WTC11 (cell line): ENCODE results near the gene LSM2. TPM values are rescaled to one million over a fixed set of nuclear protein-coding genes. Genes with fewer than 3 reads are reported as not detected.

ENCODE experiments used
- CREM ChIP-seq: sonication (generic); formaldehyde crosslinking; IDR thresholded peaks from 2 replicates; pipeline ENCODE4 v1.8.1; 2022; ENCODE audit warnings: mild to moderate bottlenecking, missing genetic modification reagents, moderate library complexity
- FOXP1 ChIP-seq: sonication (generic); formaldehyde crosslinking; IDR thresholded peaks from 2 replicates; pipeline ENCODE4 v1.8.0; 2022; ENCODE audit warnings: missing genetic modification reagents, mild to moderate bottlenecking, moderate library complexity, borderline replicate concordance
- GABPB1 ChIP-seq: sonication (generic); formaldehyde crosslinking; IDR thresholded peaks from 2 replicates; pipeline ENCODE4 v1.8.1; 2023; ENCODE audit warnings: mild to moderate bottlenecking, missing genetic modification reagents
- NFATC4 ChIP-seq: fragments of 250-450 bp; sonication (Bioruptor Pico); IDR thresholded peaks from 2 replicates; pipeline ENCODE4 v1.9.0; 2021; ENCODE audit warnings: mild to moderate bottlenecking
- NFYB ChIP-seq: sonication (generic); formaldehyde crosslinking; conservative IDR thresholded peaks from 2 replicates; pipeline ENCODE4 v1.8.0; 2022; ENCODE audit warnings: low read depth, missing genetic modification reagents
- TEAD1 ChIP-seq: sonication (generic); formaldehyde crosslinking; IDR thresholded peaks from 2 replicates; pipeline ENCODE4 v1.8.0; 2022; ENCODE audit warnings: mild to moderate bottlenecking, missing genetic modification reagents
- TEAD4 ChIP-seq: sonication (generic); formaldehyde crosslinking; IDR thresholded peaks from 2 replicates; pipeline ENCODE4 v1.8.0; 2022; ENCODE audit warnings: mild to moderate bottlenecking, missing genetic modification reagents
- ZNF138 ChIP-seq: sonication (generic); formaldehyde crosslinking; conservative IDR thresholded peaks from 2 replicates; pipeline ENCODE4 v1.8.1; 2022; ENCODE audit warnings: mild to moderate bottlenecking, moderate library complexity, missing genetic modification reagents
- ZNF219 ChIP-seq: sonication (generic); formaldehyde crosslinking; IDR thresholded peaks from 2 replicates; pipeline ENCODE4 v1.8.0; 2023; ENCODE audit warnings: missing genetic modification reagents, mild to moderate bottlenecking, borderline replicate concordance
- ZNF263 ChIP-seq: sonication (generic); formaldehyde crosslinking; IDR thresholded peaks from 2 replicates; pipeline ENCODE4 v1.8.1; 2022; ENCODE audit warnings: low read depth, mild to moderate bottlenecking, moderate library complexity, missing genetic modification reagents
- ZNF416 ChIP-seq: fragments of 250-450 bp; sonication (Bioruptor Pico); IDR thresholded peaks from 2 replicates; pipeline ENCODE4 v1.9.0; 2021; ENCODE audit warnings: mild to moderate bottlenecking, inconsistent platforms
- total RNA-seq: library from RNA; stranded (reverse); gene quantifications from 3 replicates; pipeline ENCODE4 v1.2.3, GENCODE V29; 2021
- TF ChIP-seq, protein P1 (sequence below): fragments of 250-450 bp; sonication (Bioruptor Pico); IDR thresholded peaks from 2 replicates; pipeline ENCODE4 v1.8.0; 2021; ENCODE audit warnings: mild to moderate bottlenecking
- TF ChIP-seq, protein P2 (sequence below): sonication (generic); formaldehyde crosslinking; IDR thresholded peaks from 2 replicates; pipeline ENCODE4 v1.8.0; 2022; ENCODE audit warnings: mild to moderate bottlenecking, missing genetic modification reagents
- TF ChIP-seq, protein P3 (sequence below): sonication (generic); formaldehyde crosslinking; IDR thresholded peaks from 2 replicates; pipeline ENCODE4 v1.8.1; 2022; ENCODE audit warnings: mild to moderate bottlenecking, moderate library complexity, missing genetic modification reagents
- TF ChIP-seq, protein P4 (sequence below): sonication (generic); formaldehyde crosslinking; IDR thresholded peaks from 2 replicates; pipeline ENCODE4 v1.8.0; 2023; ENCODE audit warnings: missing genetic modification reagents, mild to moderate bottlenecking, borderline replicate concordance
- TF ChIP-seq, protein P5 (sequence below): sonication (generic); formaldehyde crosslinking; IDR thresholded peaks from 2 replicates; pipeline ENCODE4 v1.8.1; 2023; ENCODE audit warnings: mild to moderate bottlenecking, moderate library complexity, missing genetic modification reagents
- TF ChIP-seq, protein P6 (sequence below): sonication (generic); formaldehyde crosslinking; IDR thresholded peaks from 2 replicates; pipeline ENCODE4 v1.8.0; 2022; ENCODE audit warnings: mild to moderate bottlenecking, missing genetic modification reagents
- TF ChIP-seq, protein P7 (sequence below): sonication (generic); formaldehyde crosslinking; IDR thresholded peaks from 2 replicates; pipeline ENCODE4 v1.8.1; 2023; ENCODE audit warnings: mild to moderate bottlenecking, missing genetic modification reagents

LSM2 gene
- total RNA-seq, 1 experiment from 2014 or later, result 104 TPM

DNA sequence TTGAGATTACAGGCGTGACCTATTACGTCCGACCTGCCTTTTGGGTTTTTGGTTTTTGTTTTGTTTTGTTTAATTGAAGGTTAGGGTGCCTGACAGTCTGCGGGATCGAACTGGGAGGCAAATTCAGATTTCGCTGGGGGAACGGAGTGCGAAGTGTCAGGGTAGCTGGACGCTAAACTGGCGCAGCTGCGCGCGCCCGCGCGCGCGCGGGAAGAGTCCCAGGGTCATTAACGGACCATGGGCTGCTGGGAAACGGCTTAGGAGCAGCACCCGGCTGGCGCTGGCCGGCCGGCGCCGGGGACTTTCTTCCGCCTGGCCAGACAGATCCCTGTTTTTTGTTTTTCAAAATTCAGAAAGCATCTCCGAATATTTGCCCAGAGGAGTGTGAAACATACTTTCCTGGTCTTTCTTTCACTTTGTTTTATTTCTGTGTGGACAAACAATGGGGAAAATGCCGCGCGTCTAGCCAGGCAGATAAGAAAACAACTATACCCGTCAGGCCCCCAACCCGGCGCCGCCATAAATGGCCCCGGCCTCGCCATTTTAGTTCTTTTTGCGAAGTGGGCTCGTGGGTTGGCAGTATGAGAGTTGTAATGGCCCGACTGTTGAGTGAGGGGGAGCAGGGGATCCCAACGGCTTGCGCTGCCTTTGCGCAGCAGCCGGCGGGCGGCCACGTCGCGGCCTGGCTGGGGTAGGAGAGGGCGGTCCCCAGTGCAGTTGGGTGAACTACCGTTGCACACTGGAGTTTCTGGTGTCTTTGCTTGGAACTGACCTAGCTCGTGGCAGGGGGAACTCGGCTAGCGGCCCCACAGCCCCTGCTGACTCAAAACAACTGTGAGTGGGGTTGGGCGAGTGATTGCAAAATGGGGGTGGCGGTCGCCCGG lies 27.8 kb upstream of the LSM2 start (continued):
- TF ChIP-seq, protein P1, sequence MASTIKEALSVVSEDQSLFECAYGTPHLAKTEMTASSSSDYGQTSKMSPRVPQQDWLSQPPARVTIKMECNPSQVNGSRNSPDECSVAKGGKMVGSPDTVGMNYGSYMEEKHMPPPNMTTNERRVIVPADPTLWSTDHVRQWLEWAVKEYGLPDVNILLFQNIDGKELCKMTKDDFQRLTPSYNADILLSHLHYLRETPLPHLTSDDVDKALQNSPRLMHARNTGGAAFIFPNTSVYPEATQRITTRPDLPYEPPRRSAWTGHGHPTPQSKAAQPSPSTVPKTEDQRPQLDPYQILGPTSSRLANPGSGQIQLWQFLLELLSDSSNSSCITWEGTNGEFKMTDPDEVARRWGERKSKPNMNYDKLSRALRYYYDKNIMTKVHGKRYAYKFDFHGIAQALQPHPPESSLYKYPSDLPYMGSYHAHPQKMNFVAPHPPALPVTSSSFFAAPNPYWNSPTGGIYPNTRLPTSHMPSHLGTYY (CRISPR knock-in tag), result 0 out of 2 replicates have a peak, but pooled peaks have one; percentile 33
- TF ChIP-seq, protein P2, sequence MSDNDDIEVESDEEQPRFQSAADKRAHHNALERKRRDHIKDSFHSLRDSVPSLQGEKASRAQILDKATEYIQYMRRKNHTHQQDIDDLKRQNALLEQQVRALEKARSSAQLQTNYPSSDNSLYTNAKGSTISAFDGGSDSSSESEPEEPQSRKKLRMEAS, result 0 out of 2 replicates have a peak, but pooled peaks have one; percentile 24
- TF ChIP-seq, protein P3, sequence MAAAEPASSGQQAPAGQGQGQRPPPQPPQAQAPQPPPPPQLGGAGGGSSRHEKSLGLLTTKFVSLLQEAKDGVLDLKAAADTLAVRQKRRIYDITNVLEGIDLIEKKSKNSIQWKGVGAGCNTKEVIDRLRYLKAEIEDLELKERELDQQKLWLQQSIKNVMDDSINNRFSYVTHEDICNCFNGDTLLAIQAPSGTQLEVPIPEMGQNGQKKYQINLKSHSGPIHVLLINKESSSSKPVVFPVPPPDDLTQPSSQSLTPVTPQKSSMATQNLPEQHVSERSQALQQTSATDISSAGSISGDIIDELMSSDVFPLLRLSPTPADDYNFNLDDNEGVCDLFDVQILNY (CRISPR knock-in tag), result peak; percentile 58; the same call in 1 of the 2 replicates
- TF ChIP-seq, protein P4, sequence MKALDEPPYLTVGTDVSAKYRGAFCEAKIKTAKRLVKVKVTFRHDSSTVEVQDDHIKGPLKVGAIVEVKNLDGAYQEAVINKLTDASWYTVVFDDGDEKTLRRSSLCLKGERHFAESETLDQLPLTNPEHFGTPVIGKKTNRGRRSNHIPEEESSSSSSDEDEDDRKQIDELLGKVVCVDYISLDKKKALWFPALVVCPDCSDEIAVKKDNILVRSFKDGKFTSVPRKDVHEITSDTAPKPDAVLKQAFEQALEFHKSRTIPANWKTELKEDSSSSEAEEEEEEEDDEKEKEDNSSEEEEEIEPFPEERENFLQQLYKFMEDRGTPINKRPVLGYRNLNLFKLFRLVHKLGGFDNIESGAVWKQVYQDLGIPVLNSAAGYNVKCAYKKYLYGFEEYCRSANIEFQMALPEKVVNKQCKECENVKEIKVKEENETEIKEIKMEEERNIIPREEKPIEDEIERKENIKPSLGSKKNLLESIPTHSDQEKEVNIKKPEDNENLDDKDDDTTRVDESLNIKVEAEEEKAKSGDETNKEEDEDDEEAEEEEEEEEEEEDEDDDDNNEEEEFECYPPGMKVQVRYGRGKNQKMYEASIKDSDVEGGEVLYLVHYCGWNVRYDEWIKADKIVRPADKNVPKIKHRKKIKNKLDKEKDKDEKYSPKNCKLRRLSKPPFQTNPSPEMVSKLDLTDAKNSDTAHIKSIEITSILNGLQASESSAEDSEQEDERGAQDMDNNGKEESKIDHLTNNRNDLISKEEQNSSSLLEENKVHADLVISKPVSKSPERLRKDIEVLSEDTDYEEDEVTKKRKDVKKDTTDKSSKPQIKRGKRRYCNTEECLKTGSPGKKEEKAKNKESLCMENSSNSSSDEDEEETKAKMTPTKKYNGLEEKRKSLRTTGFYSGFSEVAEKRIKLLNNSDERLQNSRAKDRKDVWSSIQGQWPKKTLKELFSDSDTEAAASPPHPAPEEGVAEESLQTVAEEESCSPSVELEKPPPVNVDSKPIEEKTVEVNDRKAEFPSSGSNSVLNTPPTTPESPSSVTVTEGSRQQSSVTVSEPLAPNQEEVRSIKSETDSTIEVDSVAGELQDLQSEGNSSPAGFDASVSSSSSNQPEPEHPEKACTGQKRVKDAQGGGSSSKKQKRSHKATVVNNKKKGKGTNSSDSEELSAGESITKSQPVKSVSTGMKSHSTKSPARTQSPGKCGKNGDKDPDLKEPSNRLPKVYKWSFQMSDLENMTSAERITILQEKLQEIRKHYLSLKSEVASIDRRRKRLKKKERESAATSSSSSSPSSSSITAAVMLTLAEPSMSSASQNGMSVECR (CRISPR knock-in tag), result peak; percentile 81
- TF ChIP-seq ZNF138 (CRISPR knock-in tag) (no peak), FOXP1 (CRISPR knock-in tag) (peak; percentile 92), TEAD1 (CRISPR knock-in tag) (peak; percentile 59; the same call in 1 of the 2 replicates), ZNF219 (CRISPR knock-in tag) (no peak; the same call in 1 of the 2 replicates), NFYB (CRISPR knock-in tag) (0 out of 2 replicates have a peak, but pooled peaks have one; percentile 16), TEAD4 (CRISPR knock-in tag) (0 out of 2 replicates have a peak, but pooled peaks have one; percentile 51), ZNF416 (CRISPR knock-in tag) (peak; percentile 71; the same call in 1 of the 2 replicates), CREM (peak; percentile 58; the same call in 1 of the 2 replicates), NFATC4 (CRISPR knock-in tag) (peak; percentile 16; the same call in 1 of the 2 replicates), ZNF263 (CRISPR knock-in tag) (no peak), GABPB1 (CRISPR knock-in tag) (peak; percentile 51; the same call in 1 of the 2 replicates)
- TF ChIP-seq, protein P5, sequence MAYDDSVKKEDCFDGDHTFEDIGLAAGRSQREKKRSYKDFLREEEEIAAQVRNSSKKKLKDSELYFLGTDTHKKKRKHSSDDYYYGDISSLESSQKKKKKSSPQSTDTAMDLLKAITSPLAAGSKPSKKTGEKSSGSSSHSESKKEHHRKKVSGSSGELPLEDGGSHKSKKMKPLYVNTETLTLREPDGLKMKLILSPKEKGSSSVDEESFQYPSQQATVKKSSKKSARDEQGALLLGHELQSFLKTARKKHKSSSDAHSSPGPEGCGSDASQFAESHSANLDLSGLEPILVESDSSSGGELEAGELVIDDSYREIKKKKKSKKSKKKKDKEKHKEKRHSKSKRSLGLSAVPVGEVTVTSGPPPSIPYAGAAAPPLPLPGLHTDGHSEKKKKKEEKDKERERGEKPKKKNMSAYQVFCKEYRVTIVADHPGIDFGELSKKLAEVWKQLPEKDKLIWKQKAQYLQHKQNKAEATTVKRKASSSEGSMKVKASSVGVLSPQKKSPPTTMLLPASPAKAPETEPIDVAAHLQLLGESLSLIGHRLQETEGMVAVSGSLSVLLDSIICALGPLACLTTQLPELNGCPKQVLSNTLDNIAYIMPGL, result peak; percentile 52; the same call in 1 of the 2 replicates
- TF ChIP-seq, protein P6, sequence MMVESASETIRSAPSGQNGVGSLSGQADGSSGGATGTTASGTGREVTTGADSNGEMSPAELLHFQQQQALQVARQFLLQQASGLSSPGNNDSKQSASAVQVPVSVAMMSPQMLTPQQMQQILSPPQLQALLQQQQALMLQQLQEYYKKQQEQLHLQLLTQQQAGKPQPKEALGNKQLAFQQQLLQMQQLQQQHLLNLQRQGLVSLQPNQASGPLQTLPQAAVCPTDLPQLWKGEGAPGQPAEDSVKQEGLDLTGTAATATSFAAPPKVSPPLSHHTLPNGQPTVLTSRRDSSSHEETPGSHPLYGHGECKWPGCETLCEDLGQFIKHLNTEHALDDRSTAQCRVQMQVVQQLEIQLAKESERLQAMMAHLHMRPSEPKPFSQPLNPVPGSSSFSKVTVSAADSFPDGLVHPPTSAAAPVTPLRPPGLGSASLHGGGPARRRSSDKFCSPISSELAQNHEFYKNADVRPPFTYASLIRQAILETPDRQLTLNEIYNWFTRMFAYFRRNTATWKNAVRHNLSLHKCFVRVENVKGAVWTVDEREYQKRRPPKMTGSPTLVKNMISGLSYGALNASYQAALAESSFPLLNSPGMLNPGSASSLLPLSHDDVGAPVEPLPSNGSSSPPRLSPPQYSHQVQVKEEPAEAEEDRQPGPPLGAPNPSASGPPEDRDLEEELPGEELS (CRISPR knock-in tag), result 0 out of 2 replicates have a peak, but pooled peaks have one; percentile 47
- TF ChIP-seq, protein P7, sequence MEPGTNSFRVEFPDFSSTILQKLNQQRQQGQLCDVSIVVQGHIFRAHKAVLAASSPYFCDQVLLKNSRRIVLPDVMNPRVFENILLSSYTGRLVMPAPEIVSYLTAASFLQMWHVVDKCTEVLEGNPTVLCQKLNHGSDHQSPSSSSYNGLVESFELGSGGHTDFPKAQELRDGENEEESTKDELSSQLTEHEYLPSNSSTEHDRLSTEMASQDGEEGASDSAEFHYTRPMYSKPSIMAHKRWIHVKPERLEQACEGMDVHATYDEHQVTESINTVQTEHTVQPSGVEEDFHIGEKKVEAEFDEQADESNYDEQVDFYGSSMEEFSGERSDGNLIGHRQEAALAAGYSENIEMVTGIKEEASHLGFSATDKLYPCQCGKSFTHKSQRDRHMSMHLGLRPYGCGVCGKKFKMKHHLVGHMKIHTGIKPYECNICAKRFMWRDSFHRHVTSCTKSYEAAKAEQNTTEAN (CRISPR knock-in tag), result 0 out of 2 replicates have a peak, but pooled peaks have one; percentile 51
